GM19023 (cell line): ENCODE measurements around the gene ZNF532.
"Not testable (repeated sequence)": the region's sequence is repeated elsewhere in the genome, so short reads cannot be mapped to it uniquely, and the experiment has no call there.

ENCODE experiments used
- ATAC-seq: cut with Tn5 transposase; IDR thresholded peaks from one replicate; pipeline ENCODE4 v1.9.1; 2021; ENCODE audit warnings: mild to moderate bottlenecking, moderate library complexity; ENCODE audit not compliant: unreplicated experiment

ZNF532 gene, protein sequence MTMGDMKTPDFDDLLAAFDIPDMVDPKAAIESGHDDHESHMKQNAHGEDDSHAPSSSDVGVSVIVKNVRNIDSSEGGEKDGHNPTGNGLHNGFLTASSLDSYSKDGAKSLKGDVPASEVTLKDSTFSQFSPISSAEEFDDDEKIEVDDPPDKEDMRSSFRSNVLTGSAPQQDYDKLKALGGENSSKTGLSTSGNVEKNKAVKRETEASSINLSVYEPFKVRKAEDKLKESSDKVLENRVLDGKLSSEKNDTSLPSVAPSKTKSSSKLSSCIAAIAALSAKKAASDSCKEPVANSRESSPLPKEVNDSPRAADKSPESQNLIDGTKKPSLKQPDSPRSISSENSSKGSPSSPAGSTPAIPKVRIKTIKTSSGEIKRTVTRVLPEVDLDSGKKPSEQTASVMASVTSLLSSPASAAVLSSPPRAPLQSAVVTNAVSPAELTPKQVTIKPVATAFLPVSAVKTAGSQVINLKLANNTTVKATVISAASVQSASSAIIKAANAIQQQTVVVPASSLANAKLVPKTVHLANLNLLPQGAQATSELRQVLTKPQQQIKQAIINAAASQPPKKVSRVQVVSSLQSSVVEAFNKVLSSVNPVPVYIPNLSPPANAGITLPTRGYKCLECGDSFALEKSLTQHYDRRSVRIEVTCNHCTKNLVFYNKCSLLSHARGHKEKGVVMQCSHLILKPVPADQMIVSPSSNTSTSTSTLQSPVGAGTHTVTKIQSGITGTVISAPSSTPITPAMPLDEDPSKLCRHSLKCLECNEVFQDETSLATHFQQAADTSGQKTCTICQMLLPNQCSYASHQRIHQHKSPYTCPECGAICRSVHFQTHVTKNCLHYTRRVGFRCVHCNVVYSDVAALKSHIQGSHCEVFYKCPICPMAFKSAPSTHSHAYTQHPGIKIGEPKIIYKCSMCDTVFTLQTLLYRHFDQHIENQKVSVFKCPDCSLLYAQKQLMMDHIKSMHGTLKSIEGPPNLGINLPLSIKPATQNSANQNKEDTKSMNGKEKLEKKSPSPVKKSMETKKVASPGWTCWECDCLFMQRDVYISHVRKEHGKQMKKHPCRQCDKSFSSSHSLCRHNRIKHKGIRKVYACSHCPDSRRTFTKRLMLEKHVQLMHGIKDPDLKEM (N-terminal part only)

DNA sequence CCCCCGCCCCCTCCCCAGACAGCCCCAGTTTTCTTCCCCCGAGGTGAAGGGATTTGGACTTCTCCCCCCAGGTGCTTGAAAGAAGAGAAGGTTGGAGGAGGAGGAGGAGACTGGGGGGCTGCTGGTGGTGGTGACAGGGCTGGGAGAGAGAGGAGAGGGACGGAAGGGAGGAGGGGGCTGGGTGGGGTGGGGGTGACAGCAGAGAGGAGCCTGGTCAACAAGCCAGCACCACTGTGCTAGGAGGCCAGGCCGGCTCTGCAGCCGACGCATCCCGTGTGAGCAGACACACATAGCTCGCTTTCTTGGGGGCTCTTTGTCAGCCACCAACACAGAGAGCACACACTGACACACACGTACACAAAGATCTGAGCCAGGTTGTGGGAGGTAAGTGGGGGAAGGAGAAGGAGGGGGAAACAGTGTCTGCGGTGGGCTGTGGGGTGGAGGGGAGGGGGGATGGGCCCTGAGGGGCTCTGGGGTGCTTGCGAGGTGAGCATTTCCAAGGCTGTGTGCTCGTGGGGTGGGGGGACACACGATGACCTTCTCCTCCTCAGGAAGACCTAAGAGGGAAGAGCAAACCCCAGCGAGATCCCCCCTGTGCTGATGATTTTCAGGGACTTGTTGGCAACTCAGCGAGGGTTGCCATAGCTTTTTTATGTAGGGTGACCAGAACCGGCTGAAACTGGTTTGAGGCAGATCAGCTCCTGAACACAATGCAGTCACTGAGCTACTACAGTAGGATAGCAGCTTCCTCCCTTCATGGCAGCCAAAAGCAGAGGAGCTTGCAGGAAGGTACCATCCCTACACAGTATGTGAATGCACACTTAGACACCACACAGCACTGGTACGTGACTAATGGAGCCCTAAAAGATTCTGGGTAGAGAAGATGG lies at the start of gene ZNF532:
Gene ZNF532, plus strand, starts transcription at position 732 of the 887 bp plus-strand sequence. CDS start 53,411 bp downstream, outside the sequence.
- no peak for ATAC-seq

DNA sequence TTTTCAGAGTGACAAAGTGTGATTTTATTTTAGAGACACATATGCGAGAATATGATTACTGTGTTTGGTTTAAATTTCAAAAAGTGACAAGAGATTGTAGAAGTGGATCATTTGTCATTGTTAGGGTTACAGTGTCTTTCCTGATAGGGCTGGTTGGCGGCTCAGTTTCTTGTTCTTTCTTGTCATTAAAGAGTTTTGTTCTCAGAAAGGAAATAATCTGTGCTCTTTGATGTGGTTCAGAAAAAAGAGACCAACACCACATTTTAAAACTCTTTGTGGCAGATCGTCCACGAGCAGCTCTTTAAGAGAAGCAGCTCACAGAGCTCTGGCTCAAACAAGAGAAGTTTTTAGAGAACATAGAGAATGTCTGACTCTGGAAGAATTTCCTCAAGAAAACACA lies 45.6 kb upstream of the ZNF532 start:
- no peak for ATAC-seq

DNA sequence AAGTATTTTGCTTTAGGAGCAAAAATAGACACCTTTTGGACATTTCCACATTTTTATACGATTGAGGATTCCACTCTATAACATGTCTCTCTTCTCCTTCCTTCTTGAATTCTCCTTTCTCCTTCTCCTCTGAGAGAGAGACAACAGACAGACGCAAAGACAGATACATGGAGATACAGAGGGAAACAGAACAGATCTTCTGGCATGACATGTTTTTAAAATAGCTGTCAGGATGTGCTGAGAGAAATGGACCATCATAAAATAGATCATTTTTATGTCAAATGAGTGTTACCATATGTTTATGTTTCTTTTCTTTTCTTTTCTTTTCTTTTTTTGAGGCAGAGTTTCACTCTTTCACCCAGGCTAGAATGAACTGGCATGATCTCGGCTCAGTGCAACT lies 44.4 kb upstream of the ZNF532 start:
- no peak for ATAC-seq

DNA sequence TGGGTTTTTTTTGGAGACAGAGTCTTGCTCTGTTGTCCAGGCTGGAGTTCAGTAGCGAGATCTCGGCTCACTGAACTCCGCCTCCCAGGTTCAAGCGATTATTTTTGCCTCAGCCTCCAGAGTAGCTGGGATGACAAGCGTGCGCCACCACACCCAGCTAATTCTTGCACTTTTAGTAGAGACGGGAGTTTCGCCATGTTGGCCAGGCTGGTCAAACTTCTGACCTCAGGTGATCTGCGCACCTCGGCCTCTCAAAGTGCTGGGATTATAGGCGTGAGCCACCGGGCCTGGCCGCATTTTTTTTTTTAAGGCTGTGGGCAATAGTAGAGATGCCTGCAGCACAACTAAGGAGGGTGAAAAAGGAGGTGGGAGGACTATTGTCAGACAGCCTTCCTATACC lies 41.7 kb upstream of the ZNF532 start:
- ATAC-seq, result no peak

DNA sequence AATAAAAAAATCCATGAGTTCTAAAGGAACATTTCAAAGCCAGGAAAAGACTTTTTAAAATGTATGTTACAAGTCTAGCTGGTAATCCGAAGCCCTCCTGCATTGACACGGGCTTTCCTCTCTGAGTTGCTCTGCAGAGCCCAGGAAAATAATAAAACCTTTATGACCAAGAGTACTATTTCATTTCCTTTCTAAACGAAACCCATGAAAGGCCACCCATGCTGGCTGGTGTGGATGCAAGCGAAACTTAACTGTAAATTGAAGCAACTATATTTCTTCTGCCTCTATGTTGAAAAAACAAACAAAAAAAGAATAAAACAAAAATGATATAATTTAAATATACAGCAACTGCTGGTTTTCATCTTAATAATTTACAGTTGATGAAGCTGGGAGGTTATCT lies 41.3 kb upstream of the ZNF532 start:
- ATAC-seq, result no peak

DNA sequence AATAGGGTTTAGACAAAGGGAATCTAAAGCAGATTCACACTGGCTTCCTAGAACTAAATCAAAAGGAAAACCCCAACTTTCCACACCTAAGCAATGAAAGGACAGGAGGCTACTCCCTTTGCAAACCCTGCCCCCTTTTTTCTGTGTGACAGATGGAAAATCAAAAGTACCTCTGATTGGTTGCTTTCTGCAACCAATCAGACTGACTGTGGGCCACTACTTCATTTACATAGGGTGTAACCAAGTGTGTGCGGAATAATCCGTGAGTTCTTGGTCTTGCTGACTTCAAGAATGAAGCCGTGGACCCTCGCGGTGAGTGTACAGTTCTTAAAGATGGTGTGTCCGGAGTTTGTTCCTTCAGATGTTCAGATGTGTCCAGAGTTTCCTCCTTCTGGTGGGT lies 37.8 kb upstream of the ZNF532 start:
- ATAC-seq, result not testable (repeated sequence)

DNA sequence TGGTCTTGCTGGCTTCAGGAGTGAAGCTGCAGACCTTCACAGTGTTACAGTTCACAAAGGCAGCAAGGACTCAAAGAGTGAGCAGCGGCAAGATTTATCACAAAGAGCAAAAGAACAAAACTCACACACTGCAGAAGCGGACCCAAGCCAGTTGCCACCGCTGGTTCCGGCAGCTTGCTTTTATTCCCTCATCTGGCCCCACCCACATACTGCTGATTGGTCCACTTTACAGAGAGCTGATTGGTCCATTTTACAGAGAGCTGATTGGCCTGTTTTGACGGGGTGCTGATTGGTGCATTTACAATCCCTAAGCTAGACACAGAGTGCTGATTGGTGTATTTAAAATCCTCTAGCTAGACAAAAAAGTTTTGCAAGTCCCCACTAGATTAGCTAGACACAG lies 37.2 kb upstream of the ZNF532 start:
- no peak for ATAC-seq

DNA sequence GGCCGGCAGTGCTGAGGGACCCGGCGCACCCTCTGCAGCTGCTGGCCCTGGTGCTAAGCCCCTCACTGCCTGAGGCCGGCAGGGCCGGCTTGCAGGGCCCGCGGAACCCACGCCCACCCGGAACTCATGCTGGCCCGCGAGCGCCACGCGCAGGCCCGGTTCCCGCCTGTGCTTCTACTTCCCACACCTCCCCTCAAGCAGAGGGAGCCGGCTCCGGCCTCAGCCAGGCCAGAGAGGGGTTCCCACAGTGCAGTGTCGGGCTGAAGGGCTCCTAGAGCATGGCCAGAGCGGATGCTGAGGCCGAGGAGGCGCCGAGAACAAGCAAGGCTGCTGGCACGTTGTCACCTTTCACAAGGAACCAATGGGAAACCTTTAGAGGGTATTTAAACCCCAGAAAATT lies 36.8 kb upstream of the ZNF532 start:
- ATAC-seq, result no peak

DNA sequence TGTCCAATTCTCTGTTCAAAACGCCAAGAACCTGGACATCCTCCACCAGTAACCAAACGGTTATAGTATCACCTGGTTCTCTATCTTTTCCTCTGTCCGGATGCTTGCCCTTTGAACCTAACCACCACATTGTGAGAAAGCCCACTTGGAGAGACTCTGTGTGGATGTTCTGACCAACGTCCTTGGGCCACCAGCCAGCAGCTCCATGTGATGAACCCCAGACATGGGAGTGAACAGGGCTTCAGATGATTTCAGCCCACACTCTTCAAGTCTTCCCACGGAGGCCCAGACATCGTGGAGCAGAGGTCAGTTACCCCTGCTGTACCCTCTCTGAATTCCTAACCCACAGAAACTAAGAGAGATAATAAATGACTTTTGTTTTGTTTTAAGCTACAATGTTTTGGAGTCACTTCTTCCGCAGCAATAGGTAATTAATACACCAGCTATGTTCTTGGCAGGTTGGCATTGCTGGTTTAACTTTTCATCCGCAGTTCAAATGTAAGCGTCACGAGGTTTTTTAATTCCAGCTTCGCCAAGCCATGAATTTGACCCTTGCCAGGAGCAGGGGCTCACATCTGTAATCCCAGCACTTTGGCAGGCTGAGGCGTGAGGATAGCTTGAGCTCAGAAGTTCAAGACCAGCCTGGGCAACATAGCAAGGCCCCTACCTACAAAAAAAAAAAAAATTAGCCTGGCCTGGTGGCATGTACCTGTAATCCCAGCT lies 36.1 kb upstream of the ZNF532 start:
- ATAC-seq, result no peak

DNA sequence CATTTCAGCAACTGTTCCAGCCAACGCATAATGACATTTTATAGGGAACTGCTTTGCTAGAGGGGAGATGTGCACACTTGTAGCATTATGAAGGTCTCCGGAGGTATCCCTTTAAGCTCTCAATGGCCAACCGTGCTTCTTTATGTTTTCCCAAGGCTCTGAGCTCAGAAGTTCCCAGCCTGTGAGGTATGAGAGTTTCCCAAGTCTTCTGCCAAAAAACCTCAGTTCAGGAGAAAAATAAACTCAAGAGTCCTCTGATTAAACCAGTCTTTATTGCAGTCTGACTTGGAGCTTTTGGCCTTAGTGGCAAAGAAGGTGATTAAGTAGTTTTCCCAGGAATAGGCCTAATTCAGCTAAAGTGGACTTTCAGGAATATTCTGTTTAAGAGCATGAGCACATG lies 35.4 kb upstream of the ZNF532 start:
- ATAC-seq, result no peak

DNA sequence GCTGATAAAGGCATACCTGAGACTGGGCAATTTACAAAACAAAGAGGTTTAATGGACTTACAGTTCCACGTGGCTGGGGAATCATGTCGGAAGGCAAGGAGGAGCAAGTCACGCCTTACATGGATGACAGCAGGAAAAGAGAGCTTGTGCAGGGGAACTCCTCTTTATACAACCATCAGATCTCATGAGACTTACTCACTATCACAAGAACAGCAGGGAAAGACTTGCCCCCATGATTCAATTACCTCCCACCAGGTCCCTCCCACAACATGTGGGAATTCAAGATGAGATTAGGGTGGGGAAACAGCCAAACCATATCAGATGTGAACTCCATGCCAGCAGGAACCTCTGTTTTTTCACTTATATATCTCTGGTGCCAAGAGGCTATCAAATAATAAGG lies 34.8 kb upstream of the ZNF532 start:
- not testable (repeated sequence) for ATAC-seq

DNA sequence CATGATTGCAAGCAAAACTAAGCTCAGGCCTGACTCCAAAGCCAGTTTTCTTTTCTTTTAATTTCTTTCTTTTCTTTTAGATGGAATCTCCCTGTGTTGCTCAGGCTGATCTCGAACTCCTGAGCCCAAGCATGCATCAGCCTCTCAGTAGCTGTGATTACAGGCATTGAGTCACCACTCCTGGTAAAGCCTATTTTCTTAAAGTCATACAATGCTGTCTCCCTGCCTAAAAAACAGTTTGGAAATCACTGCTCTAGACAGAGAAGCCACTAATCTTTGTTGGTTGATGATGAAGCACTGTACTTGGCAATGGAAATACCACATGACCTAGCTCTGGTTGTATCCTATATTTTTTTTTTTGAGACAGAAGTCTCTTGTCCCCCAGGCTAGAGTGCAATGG lies 33.1 kb upstream of the ZNF532 start:
- no peak for ATAC-seq

DNA sequence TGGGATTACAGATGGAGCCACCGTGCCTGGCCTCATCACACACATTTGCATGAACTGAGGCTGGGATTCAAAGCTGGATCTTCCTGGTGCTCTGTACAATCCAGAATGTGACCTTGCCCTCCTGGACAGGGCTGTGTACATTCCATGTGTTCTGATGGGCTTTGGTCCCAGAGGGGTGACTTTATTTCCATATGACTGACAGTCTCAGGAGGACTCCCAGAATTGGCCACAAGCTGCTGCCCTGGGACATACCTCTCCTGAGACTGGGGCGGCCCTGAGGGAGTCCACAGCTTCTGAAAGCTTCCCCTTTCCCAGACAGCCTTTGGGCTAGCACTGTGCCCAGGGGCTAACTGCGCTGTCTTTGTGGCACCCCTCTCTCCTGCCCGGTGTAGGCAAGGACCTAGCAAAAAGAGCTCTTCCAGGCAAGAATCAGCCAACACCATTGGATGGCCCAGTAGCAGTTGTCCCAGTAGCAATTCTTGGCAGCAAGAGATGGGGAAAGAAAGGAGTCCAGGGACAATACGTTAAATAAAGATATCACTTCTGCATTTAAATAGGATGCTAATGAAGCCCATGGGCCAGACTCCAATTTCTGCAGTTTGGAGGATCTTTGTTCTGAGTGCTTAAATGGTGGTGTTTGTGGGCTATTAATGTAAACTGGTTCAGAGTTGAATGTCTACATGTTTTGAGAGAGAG lies 26.4 kb upstream of the ZNF532 start:
- ATAC-seq, result no peak

DNA sequence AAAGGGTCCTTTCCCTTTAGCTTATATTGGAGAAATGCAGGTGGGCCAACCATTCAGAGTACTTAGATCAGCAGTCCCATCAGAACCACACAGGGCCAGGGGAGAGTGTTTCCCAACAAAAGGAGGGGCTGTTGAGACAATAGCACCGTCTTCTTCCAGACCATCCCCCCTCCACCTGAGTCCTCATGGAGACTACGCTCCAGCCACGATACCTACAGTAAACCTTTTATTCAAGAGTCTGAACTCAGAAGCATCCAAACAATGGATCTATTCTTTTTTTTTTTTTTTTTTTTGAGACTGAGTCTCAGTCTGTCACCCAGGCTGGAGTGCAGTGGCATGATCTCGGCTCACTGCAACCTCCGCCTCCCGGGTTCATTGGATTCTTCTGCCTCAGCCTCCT lies 25.7 kb upstream of the ZNF532 start:
- ATAC-seq, result no peak

DNA sequence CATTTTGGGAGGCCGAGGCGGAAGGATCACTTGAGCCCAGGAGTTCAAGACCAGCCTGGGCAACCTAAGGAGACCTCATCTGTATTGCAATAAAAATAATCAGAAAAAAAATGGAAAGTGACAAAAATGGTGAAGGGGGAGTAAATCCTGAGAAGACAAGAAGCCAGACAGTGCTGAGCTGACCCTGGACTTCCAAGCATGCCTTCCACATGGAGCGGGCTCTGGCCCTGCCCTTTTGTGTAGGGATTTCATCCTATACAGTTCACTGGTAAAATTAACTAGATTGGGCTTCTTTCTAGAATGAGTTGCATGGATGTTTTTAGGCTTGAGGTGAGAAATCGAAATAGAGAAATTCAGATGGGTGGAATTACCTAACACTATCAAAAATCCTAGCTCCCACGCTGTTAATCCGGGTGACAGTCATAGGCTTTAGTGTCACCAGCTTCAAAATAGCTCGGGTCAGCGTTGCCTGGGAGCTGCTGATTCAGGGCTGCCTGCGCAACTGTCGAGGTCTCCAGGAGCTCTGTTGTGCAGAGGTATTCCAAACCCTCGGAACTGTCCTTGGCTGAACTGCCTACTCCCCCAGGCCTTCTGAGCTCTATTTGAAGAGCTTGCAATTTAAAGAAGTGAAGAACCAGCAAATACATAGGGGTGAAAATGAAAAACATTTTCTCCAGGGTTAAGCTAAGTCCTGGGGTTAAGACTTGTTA lies 21.5 kb upstream of the ZNF532 start:
- ATAC-seq, result no peak

DNA sequence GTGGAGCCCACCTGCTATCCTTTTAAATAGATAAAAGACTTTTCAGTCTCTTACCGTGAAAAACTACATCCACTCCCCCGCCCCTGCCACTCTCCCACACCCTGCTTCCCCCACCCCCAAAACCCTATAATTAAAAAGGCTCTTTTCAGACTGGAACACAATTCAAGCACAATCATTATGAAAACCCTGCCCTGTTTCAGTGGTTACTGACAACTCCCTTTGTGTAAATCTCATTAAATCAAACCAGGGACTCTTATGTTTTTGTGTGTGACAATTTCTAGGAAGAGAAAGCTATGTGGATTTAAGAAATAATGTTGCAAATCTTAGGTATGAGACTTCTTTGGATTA lies 21.0 kb upstream of the ZNF532 start:
- ATAC-seq, result no peak

DNA sequence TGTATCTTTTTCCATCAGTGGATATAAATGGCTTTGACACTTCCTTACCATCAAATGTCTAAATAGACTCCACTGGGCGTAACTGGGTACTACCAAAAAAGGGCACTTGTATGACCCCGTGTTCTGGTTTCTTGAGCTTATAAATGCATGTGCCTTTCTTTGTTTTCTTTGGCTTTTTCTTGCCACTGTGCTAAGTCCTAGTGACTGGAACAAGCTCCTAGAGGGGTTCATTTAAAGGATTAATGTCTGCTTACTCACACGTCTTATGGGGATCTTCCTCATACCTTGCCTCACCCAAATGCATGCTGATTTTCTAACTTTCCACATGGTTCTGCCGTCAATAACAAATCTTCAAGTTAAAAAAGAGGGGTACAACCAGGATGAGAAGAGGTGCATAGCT lies 19.8 kb upstream of the ZNF532 start:
- ATAC-seq, result no peak

DNA sequence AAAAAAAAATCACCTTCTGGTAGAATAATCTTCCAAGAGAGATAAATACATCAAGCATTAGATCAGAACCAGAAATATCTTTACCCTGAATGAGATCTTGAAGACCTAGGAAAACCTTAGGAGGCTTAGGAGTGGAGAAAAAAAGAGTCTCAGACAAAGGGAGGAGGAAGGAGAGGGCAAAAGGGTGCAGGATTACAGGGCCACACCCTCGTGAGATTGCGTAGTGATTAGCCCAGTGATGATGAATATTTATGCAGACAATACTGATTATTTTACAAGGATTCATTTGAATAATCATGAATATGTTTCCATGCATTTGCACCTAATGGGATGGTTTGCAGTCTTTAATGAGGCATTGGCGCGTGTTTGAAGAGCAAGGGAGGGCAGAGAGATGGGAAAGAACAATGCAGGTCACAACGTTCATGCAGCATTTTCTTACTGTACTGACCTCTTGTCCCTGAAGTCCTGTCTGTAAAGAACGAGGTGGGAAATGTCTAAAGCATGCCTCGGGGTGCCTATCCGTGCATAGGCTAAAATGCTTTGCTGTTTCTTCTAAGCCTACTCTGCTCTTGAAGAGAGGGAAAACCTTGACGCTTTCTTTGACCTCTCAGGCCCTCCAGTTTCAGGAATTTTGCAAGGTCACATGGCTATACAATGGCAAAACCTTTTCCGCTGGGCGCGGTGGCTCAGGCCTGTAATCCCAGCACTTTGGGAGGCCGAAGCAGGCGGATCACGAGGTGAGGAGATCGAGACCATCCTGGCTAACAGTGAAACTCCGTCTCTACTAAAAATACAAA lies 18.6 kb upstream of the ZNF532 start:
- ATAC-seq, result no peak
